GM13977 (cell line): ENCODE measurements around the gene C4orf46.
"Not testable (repeated sequence)": the region's sequence is repeated elsewhere in the genome, so short reads cannot be mapped to it uniquely, and the experiment has no call there.

ENCODE experiments used
- DNase-seq: peaks from one replicate; pipeline ENCODE4 v3.0.0; 2012; ENCODE audit warnings: low spot score
- in situ Hi-C: fragments of 300-500 bp; cut with MboI; formaldehyde crosslinking; loops from one replicate; pipeline ENCODE4 v1.12.0; 2022; ENCODE audit warnings: low sequenced_read_pairs, low pct_unique_long_range_greater_than_20kb, mixed read lengths, inconsistent platforms; ENCODE audit not compliant: unreplicated experiment
- TF ChIP-seq, protein P1 (sequence below): IDR thresholded peaks from 2 replicates; pipeline ENCODE4 v1.5.1; 2012; ENCODE audit warnings: mild to moderate bottlenecking, control low read depth; ENCODE audit not compliant: insufficient read depth; ENCODE audit errors: extremely low read depth, missing control alignments

C4orf46 gene

DNA sequence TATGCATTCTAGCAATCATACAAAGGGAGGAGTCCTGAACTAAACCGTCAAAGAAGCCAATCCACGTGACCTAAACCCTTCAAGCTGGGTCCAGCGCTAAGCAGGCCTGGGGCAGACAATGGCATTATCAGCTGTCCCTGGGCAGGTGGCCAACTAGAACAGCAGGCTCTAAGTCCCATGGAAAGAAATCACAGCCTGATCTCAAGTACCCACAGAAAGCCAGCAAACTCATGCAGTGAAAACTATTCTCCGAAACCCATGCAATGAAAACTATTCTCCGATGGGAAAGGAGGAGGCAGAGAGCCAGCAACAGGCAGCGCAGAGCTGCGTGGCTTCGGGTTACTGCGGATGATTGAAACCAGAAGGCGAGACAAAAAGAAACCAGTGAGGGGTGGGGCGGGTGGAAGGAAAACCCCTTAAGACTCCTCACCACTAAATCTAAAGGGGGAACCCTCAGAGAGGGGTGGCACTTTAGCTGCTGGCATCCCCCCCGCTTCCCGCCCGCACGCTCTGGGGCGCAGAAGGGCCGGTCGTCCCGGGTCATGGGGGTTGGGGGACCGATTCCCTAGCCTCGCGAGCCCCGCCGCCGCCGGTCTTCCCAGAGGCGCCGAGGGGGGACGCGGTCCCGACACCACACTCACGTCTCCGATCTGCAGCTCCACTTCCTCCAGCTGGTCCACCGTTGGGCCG is 567 bp downstream of the C4orf46 start:
- TF ChIP-seq, protein P1, sequence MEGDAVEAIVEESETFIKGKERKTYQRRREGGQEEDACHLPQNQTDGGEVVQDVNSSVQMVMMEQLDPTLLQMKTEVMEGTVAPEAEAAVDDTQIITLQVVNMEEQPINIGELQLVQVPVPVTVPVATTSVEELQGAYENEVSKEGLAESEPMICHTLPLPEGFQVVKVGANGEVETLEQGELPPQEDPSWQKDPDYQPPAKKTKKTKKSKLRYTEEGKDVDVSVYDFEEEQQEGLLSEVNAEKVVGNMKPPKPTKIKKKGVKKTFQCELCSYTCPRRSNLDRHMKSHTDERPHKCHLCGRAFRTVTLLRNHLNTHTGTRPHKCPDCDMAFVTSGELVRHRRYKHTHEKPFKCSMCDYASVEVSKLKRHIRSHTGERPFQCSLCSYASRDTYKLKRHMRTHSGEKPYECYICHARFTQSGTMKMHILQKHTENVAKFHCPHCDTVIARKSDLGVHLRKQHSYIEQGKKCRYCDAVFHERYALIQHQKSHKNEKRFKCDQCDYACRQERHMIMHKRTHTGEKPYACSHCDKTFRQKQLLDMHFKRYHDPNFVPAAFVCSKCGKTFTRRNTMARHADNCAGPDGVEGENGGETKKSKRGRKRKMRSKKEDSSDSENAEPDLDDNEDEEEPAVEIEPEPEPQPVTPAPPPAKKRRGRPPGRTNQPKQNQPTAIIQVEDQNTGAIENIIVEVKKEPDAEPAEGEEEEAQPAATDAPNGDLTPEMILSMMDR = no peak
- peak; percentile 67 for DNase-seq
- in situ Hi-C loops = no loop called here

DNA sequence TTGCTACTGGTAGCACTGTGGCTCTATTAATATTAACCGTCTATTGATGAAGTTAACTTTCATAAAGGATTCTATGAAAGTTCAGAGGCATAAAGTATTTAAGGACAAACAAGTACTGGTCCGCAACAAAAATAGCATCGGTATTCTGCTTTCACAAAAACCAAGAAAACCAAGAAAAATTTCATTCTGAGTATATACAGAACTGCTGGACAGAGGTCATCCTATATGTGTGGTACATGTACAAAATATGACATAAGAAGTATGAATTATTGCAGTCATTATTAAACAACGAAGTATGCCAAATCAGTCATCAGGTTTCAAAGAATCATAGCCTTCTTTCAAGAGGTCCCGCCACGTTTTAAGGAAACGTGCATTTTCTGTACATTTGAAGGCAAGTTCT is 2.4 kb downstream of the C4orf46 start:
- no peak for DNase-seq
- in situ Hi-C loops = no loop called here
- TF ChIP-seq, protein P1 = no peak

DNA sequence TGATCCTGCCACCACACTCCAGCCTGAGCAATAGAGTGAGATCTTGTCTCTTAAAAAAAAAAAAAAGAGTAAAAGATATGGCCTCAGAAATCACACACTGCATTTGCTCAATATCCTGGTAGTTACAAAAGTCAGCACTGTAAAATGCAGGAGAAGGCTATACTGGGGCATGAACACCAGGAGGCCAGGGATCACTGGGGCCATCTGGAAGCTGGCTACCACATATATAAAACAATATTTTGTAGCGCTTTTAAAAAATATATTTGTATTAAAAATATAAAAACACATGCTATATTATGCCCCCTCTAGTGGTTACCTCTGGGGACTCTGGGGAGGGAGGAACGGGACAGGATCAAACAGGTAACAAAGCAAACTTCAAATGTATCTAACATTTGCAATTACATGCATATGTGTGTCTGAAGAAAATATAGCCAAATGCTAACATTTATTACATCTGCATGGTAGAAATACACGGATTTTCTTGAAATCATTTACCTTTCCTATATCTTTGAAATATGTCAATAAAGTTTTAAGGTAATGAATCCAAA is 4.0 kb downstream of the C4orf46 start:
- peak; percentile 28 for DNase-seq
- TF ChIP-seq, protein P1 = no peak
- in situ Hi-C loops = no loop called here

DNA sequence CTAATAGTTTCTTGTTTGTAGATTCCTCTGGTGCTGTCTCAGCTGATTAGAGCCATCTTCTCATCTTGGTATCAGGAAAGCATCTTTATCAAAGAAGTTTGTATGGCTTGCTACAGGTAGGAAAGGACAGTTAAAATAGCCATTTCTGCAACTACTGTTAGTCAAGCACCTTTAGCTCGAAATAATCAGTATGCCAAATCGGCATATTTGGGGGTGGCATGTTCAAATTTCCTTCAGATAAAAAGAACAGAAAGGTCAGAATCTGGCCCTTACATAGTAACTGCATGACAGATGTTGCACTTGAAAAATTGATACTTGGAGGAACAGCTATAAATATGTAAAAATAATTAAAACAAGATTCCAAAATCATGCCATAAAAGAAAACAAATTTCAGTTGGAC is 4.8 kb downstream of the C4orf46 start:
- DNase-seq = no peak
- TF ChIP-seq, protein P1 = no peak
- in situ Hi-C loops = no loop called here

DNA sequence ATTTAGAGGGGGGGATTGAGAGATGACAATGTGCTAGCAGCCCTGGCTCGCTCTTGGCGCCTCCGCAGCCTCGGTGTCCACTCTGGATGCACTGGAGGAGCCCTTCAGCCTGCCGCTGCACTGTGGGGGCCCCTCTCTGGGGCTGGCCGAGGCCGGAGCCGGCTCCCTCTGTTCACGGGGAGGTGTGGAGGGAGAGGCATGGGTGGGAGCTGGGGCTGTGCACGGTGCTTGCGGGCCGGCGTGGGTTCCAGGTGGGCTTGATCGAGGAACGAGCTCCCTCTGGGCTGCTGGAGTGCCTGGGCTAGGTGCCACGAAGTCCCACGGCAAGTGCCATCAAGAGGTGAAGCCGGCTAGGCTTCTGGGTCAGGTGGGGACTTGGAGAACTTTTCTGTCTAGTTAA is 6.9 kb downstream of the C4orf46 start:
- TF ChIP-seq, protein P1 = no peak
- DNase-seq = no peak
- in situ Hi-C loops = no loop called here

DNA sequence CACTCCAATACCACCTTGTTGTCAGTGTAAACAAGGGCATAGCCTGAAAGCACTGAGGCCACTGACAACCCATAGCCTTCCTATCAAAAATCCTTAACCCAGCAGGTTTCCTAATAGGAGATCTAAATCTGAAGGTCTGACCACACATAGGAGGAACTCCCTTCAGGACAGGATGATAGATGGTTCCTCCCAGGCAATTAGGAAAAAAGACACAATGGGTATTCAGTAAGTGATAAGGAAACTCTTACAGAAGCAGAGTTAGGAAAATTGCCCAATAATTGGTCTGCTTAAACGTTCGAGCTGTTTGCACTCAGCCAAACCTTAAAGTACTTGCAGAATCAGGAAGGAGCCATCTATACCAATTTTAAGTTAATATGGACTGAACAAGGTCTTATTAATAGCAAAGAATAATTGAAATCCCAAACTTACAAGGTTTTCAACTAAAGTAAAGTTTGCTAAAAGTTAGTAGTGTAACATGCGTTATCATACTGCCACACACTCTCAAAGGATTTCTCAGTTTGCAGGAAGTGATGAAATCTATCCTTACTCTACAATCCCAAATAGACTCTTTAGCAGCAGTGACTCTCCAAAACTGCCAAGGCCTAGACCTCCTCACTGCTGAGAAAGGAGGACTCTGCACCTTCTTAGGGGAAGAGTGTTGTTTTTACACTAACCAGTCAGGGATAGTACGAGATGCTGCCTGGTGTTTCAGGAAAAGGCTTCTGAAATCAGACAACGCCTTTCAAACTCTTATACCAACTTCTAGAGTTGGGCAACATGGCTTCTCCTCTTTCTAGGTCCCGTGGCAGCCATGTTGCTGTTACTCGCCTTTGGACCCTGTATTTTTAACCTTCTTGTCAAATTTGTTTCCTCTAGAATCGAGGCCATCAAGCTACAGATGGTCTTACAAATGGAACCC is 7.7 kb downstream of the C4orf46 start:
- in situ Hi-C loops = not testable (repeated sequence)

DNA sequence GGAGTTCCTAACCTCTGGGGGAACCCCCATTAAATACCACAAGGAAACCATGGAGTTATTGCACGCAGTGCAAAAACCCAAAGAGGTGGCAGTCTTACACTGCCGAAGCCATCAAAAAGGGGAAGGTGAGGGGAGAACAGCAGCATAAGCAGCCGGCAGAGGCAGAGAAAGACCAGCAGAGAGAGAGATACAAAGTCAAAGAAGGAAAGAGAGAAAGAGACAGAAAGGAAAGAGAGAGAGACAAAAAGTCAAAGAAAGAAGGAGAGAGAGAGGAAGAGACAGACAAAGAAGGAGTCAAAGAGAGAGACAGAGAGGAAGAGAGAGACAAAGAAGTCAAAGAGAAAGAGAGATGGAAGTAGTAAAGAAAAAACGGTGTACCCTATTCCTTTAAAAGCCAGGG is 8.4 kb downstream of the C4orf46 start:
- in situ Hi-C loops = not testable (repeated sequence)

More for the DNA sequence above, 7.7 kb downstream of the C4orf46 start:
- not testable (repeated sequence) for DNase-seq

More for the DNA sequence above, 8.4 kb downstream of the C4orf46 start:
- not testable (repeated sequence) for DNase-seq
